NCI-H2107 (cell line): ENCODE results near the gene B3GAT2.

ENCODE experiments used
- DNase-seq: peaks from one replicate; lab custom pipeline; 2025; lab: John Stamatoyannopoulos, UW

B3GAT2 gene

GRCh38 chr6:70894001-70894400 lies 62.9 kb downstream of the B3GAT2 start:
- no peak for DNase-seq

GRCh38 chr6:70889270-70889669 lies 67.6 kb downstream of the B3GAT2 start:
- no peak for DNase-seq

GRCh38 chr6:70886661-70887060 lies 70.2 kb downstream of the B3GAT2 start:
- DNase-seq = no peak

- DNase-seq = no peak
These were observed 70.8 kb downstream of the B3GAT2 start for GRCh38 chr6:70886071-70886470.

GRCh38 chr6:70884074-70884983 lies 72.5 kb downstream of the B3GAT2 start:
- DNase-seq = peak; percentile 39

GRCh38 chr6:70879496-70879895 lies 77.4 kb downstream of the B3GAT2 start:
- DNase-seq = no peak

GRCh38 chr6:70874181-70874913 lies 82.5 kb downstream of the B3GAT2 start:
- no peak for DNase-seq

GRCh38 chr6:70872469-70872868 lies 84.4 kb downstream of the B3GAT2 start:
- no peak for DNase-seq

- DNase-seq = no peak
These were observed 92.5 kb downstream of the B3GAT2 start for GRCh38 chr6:70864401-70864800.

- no peak for DNase-seq
These were observed 93.5 kb downstream of the B3GAT2 start for GRCh38 chr6:70863343-70863742.

- DNase-seq = no peak
These were observed 95.9 kb downstream of the B3GAT2 start for GRCh38 chr6:70860920-70861319.

- DNase-seq = no peak
These were observed 96.8 kb downstream of the B3GAT2 start for GRCh38 chr6:70860045-70860444.

GRCh38 chr6:70857387-70858077 lies 99.3 kb downstream of the B3GAT2 start:
- no peak for DNase-seq

GRCh38 chr6:70852667-70853246 lies 104.1 kb downstream of the B3GAT2 start:
- DNase-seq = no peak

GRCh38 chr6:70849348-70850069 lies 107.4 kb downstream of the B3GAT2 start:
- DNase-seq = no peak

- no peak for DNase-seq
These were observed 109.5 kb downstream of the B3GAT2 start for GRCh38 chr6:70847106-70848084.

GRCh38 chr6:70846207-70846835 lies 110.5 kb downstream of the B3GAT2 start:
- no peak for DNase-seq

- no peak for DNase-seq
These were observed 112.6 kb downstream of the B3GAT2 start for GRCh38 chr6:70844301-70844700.

- DNase-seq = no peak
These were observed 113.4 kb downstream of the B3GAT2 start for GRCh38 chr6:70843328-70843918.
